PC-3 (cell line): Measurements from ENCODE around the gene DERL3. TPM values are rescaled to one million over a fixed set of nuclear protein-coding genes. Genes with fewer than 3 reads are reported as not detected.

Experiments used
- ATAC-seq: fragments of 200-7000 bp; cut with Tn5 transposase; 2 replicates; pipeline ENCODE4 v1.9.1; 2020; ENCODE audit warnings: mild to moderate bottlenecking, moderate library complexity
- BruUV-seq: library from RNA; stranded (reverse); fragments of 400-500 nt; replicated peaks from 2 replicates; lab custom pipeline; 2021; lab: Mats Ljungman, UMichigan
- CTCF ChIA-PET: fragments of 300-600 bp; sonication (Branson Sonifier 250); formaldehyde crosslinking; loops from one replicate; lab custom pipeline; 2022; ENCODE audit warnings: antibody characterized with exemption; lab: Charles Lee
- POLR2A ChIA-PET: fragments of 300-600 bp; sonication (Branson Sonifier 250); formaldehyde crosslinking; loops from one replicate; lab custom pipeline; 2022; ENCODE audit warnings: antibody characterized with exemption; ENCODE audit not compliant: unreplicated experiment; lab: Charles Lee
- DNase-seq: peaks from one replicate; pipeline ENCODE4 v3.0.0-alpha.2; 2015
- H2AFZ ChIP-seq: fragments of 300-600 bp; sonication (generic); 2 replicates; pipeline ENCODE4 v1.6.0; 2016; ENCODE audit warnings: antibody characterized with exemption, low read length
- H3F3A ChIP-seq: fragments of 300-600 bp; sonication (generic); one replicate; pipeline ENCODE4 v1.6.0; 2017; ENCODE audit warnings: antibody characterized with exemption, low read length, control low read depth, mild to moderate bottlenecking; ENCODE audit not compliant: unreplicated experiment
- H3K27ac ChIP-seq: fragments of 300-600 bp; sonication (generic); 2 replicates; pipeline ENCODE4 v1.5.1; 2016; ENCODE audit warnings: mild to moderate bottlenecking, low read length
- H3K27me3 ChIP-seq: fragments of 300-600 bp; sonication (generic); 2 replicates; pipeline ENCODE4 v1.6.1; 2016; ENCODE audit warnings: low read length, mixed read lengths
- H3K36me3 ChIP-seq: fragments of 300-600 bp; sonication (generic); 2 replicates; pipeline ENCODE4 v1.6.1; 2016; ENCODE audit warnings: low read depth, mixed run types, low read length, mixed read lengths
- H3K4me1 ChIP-seq: fragments of 300-600 bp; sonication (generic); 2 replicates; pipeline ENCODE4 v1.5.1; 2016; ENCODE audit warnings: low read length; ENCODE audit not compliant: insufficient read depth
- H3K4me2 ChIP-seq: fragments of 300-600 bp; sonication (generic); 2 replicates; pipeline ENCODE4 v1.6.0; 2016; ENCODE audit warnings: low read length
- H3K4me3 ChIP-seq: fragments of 300-600 bp; sonication (generic); 2 replicates; pipeline ENCODE4 v1.5.1; 2016; ENCODE audit warnings: mild to moderate bottlenecking, low read length, mixed read lengths
- H3K79me2 ChIP-seq: fragments of 300-600 bp; sonication (generic); 2 replicates; pipeline ENCODE4 v1.6.1; 2017; ENCODE audit warnings: low read length, mixed read lengths
- H3K9ac ChIP-seq: fragments of 300-600 bp; sonication (generic); 2 replicates; pipeline ENCODE4 v1.6.0; 2016; ENCODE audit warnings: mild to moderate bottlenecking, low read length
- H3K9me2 ChIP-seq: fragments of 300-600 bp; sonication (generic); replicated peaks from 2 replicates; pipeline ENCODE4 v1.6.1; 2016; ENCODE audit warnings: mixed run types, low read length, mixed read lengths
- H3K9me3 ChIP-seq: fragments of 300-600 bp; sonication (generic); 2 replicates; pipeline ENCODE4 v1.6.1; 2016; ENCODE audit warnings: low read length, mixed read lengths
- H4K20me1 ChIP-seq: fragments of 300-600 bp; sonication (generic); 2 replicates; pipeline ENCODE4 v1.6.1; 2016; ENCODE audit warnings: low read length, mixed read lengths
- CTCF ChIP-seq: fragments of 300-600 bp; sonication (generic); conservative IDR thresholded peaks from 2 replicates; pipeline ENCODE4 v1.5.1; 2017; ENCODE audit warnings: antibody characterized with exemption, low read depth, mild to moderate bottlenecking, low read length
- EZH2 ChIP-seq: fragments of 300-600 bp; sonication (generic); IDR thresholded peaks from one replicate; pipeline ENCODE4 v1.6.1; 2017; ENCODE audit warnings: antibody characterized with exemption, mild to moderate bottlenecking, low read length; ENCODE audit not compliant: unreplicated experiment
- EZH2phosphoT487 ChIP-seq: fragments of 300-600 bp; sonication (generic); IDR thresholded peaks from 2 replicates; pipeline ENCODE4 v1.6.1; 2018; ENCODE audit warnings: mild to moderate bottlenecking, antibody characterized with exemption, low read length, borderline replicate concordance
- intact Hi-C: fragments of 100-400 bp; cut with micrococcal nuclease; formaldehyde crosslinking; loops from 2 replicates; pipeline ENCODE4 v1.9.0; 2023
- total RNA-seq: library from RNA; depleted of rRNA; stranded (reverse); fragments of >200 nt; gene quantifications from 2 replicates; pipeline ENCODE4 v1.2.3, GENCODE V29; 2014

DERL3 gene
- total RNA-seq, 1 experiment from 2014 or later = not detected

DNA sequence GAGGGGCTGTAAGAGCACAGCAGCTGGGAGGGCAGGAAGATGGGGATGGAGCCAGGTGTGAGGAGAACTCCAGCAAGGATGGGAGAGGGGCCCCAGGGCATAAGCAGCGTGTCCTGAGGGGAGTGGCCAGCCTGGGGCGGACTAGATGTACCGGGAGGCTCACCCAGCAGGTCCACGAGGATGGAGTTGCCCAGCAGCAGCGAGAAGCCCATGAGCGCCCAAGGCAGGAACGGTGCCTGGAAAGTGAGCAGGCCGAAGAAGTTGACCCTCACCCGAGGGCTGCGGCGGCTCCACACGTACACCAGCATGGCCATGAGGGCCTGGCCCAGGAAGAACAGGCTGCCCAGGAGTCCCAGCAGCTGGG lies 1.3 kb downstream of the DERL3 start:
- BruUV-seq = no TSS peak
- H3K27me3 ChIP-seq = no peaks in the 10 kb centered on the region
- H3K27ac ChIP-seq = no peak overlapping the region
- no peak overlapping the region for H2AFZ ChIP-seq
- H4K20me1 ChIP-seq = no peaks in the 10 kb centered on the region
- H3K9me2 ChIP-seq = no peaks in the 10 kb centered on the region
- no peak overlapping the region for H3K9ac ChIP-seq
- no peak for DNase-seq
- intact Hi-C loops = no loop called here
- H3K4me2 ChIP-seq = no peak overlapping the region
- no peak for ATAC-seq
- no peaks in the 10 kb centered on the region for H3K36me3 ChIP-seq
- no peaks in the 10 kb centered on the region for H3F3A ChIP-seq
- 0 out of 2 replicates have a peak, but pooled peaks cover 3% of the 10 kb centered on the region for H3K4me1 ChIP-seq
- no peak for TF ChIP-seq CTCF
- no peak for TF ChIP-seq EZH2phosphoT487
- no peak for TF ChIP-seq EZH2
- no peak overlapping the region for H3K4me3 ChIP-seq
- H3K9me3 ChIP-seq = no peaks in the 10 kb centered on the region
- ChIA-PET POLR2A (no interaction called here), CTCF (no interaction called here)
- H3K79me2 ChIP-seq = no peaks in the 10 kb centered on the region

DNA sequence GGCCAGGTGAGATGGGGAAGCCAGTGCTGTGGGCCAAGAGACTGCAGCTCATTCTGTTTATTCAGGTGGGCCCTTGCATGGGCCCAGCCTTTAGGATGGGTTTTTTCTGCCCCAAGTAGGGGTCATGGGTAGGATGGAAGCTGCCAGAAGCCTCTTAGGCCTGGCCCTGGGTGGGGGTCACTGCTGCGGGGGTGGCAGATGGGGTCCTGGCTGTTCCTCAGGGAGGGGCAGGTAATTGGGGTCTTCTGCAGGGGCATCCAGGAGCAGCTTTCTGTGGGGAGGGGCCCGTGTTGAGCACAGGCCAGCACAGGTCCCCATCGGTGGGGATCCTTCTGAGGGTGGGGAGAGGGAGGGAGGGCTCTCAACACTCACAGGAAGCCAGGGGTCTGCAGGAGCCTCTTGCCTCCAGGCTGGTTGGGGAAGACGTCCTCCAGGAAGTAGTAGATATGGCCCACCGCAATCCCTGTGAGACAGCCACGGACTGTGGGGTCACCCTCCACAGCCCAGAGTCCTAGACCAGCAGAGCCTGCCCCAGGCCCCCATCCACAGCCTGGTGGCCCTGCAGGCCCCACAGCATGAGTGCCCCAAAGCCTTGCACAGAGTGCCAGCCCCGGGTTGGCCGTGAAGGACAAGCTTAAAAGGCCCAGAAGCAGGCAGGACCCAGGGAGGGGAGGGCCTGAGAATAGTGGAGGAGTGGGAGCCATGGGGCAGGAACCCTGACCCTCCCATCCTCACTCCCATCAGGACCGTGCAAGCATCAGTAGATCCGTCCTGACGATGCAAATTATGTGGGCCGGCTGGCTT lies 1.9 kb downstream of the DERL3 start:
- ATAC-seq (no peak), DNase-seq (no peak)
- H3K79me2 ChIP-seq = no peaks in the 10 kb centered on the region
- H3K4me2 ChIP-seq = no peak overlapping the region
- H3K27me3 ChIP-seq = no peaks in the 10 kb centered on the region
- no peaks in the 10 kb centered on the region for H3K9me2 ChIP-seq
- ChIA-PET POLR2A (no interaction called here), CTCF (no interaction called here)
- H3K9me3 ChIP-seq = no peaks in the 10 kb centered on the region
- H2AFZ ChIP-seq = no peak overlapping the region
- H3K4me1 ChIP-seq = 0 out of 2 replicates have a peak, but pooled peaks cover 3% of the 10 kb centered on the region
- TF ChIP-seq EZH2 = no peak
- no peak overlapping the region for H3K9ac ChIP-seq
- H3K4me3 ChIP-seq = no peak overlapping the region
- H3K36me3 ChIP-seq = no peaks in the 10 kb centered on the region
- intact Hi-C loops = no loop called here
- H4K20me1 ChIP-seq = no peaks in the 10 kb centered on the region
- no TSS peak for BruUV-seq
- no peaks in the 10 kb centered on the region for H3F3A ChIP-seq
- H3K27ac ChIP-seq = no peak overlapping the region

- TF ChIP-seq EZH2phosphoT487 (no peak), EZH2 (no peak), CTCF (no peak)
- no peak for DNase-seq
- Histone ChIP-seq H4K20me1 (no peaks in the 10 kb centered on the region), H2AFZ (no peak overlapping the region), H3F3A (no peaks in the 10 kb centered on the region), H3K4me2 (no peak overlapping the region), H3K36me3 (no peaks in the 10 kb centered on the region), H3K9ac (no peak overlapping the region), H3K27ac (no peak overlapping the region), H3K27me3 (no peaks in the 10 kb centered on the region), H3K4me1 (0 out of 2 replicates have a peak, but pooled peaks cover 3% of the 10 kb centered on the region), H3K9me2 (no peaks in the 10 kb centered on the region), H3K79me2 (no peaks in the 10 kb centered on the region), H3K9me3 (no peaks in the 10 kb centered on the region), H3K4me3 (no peak overlapping the region)
- ChIA-PET CTCF (no interaction called here), POLR2A (no interaction called here)
- BruUV-seq = no TSS peak
- intact Hi-C loops = no loop called here
- no peak for ATAC-seq
Measured at GRCh38 chr22:23836281-23836680, 2.5 kb downstream of the DERL3 start.
